HG03520 (cell line): ENCODE data around the gene GZMM.

Experiments
- ATAC-seq: cut with Tn5 transposase; IDR thresholded peaks from one replicate; pipeline ENCODE4 v1.9.1; 2021; ENCODE audit warnings: mild to moderate bottlenecking, moderate library complexity; ENCODE audit not compliant: unreplicated experiment

Gene GZMM

GRCh38 chr19:558770-559439 lies 15.1 kb downstream of the GZMM start:
- no peak for ATAC-seq

GRCh38 chr19:560121-560520 lies 16.3 kb downstream of the GZMM start:
- no peak for ATAC-seq

DNA sequence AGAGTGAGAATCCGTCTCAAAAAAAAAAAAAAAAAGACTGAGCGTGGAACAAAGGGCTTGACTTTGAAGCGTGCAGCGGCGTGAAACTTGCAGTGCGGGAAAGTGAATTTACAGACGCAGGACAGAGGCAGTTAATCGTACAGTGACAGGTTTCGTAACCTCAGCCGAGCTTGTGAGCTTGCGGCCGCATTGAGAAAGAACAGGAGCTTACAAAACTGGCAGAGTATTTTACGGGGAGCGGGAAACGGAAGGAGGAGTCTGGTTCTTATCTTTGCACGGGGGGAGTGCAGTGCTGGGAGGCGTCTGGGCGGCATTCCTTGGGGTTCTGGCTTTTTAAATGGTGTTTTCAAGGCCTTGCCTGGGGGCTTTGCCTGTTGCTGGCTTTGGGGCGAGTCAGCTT lies 22.6 kb downstream of the GZMM start:
- no peak for ATAC-seq

GRCh38 chr19:566844-567243 lies 23.0 kb downstream of the GZMM start:
- ATAC-seq: no peak

GRCh38 chr19:567296-567900 lies 23.5 kb downstream of the GZMM start:
- ATAC-seq: no peak

DNA sequence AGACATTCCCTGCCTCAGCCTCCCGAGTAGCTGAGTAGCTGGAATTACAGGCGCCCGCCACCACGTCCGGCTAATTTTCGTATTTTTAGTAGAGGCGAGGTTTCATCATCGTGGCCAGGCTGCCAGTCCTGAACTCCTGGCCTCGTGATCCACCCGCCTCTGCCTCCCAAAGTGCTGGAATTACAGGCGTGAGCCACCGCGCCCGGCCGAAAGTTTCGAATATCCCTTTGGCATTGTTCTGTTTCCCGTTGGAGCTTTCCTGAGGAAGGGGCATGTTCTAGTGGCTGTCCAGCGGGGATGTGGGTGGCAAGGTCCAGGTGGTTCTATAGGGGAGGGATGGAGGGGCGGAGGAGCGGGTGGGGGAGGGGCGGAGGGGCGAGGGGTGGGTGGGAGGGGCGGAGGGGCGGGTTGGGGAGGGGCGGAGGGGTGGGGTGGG lies 26.4 kb downstream of the GZMM start:
- no peak for ATAC-seq

- no peak for ATAC-seq
Measured at GRCh38 chr19:570937-571565, 27.2 kb downstream of the GZMM start.

GRCh38 chr19:571566-571974 lies 27.7 kb downstream of the GZMM start:
- ATAC-seq: no peak

GRCh38 chr19:572140-572742 lies 28.4 kb downstream of the GZMM start, which contains the start of gene BSG:
BSG (plus strand) TSS chr19:572596; CDS start chr19:572635, 39 bp downstream.
- ATAC-seq: peak; percentile 72

DNA sequence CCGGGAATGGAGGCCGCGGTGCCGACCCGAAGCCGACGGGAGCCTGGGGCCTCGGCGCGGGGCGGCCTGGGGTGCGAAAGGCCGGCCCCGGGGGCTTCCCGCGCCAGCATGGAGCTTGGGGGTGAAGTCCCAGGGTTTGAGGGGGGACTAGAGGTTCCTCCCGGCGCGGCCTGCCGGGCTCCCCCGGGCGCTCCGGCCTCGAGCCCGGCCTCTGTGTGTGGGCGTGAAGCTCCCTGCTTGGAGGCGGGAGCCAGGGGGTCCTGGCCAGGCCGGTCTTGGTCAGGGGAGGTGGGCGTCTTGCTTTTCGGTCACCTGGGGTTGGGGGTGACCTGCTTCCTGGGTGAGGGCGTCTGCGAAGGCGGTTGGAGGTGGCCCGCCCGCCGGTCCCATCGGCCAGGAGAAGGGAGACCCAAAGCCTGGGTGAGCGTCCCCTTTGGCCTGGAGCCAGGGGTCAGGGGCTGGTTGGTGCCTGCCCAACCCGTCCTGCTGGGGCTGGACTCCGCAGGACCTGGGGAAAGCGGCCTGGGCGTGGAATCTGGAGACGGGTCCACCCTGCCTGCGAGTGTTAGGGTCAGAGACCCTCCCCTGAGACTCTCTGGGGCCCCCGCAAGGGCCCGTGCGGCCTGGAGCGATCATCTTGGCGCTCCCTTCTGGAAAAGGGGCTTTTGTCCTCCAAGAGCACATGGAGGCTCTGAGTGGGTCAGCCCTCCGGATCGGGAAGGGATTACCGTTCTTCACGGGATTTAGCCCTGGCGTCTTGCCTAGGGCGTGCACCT lies 29.1 kb downstream of the GZMM start:
- ATAC-seq: peak; percentile 2

DNA sequence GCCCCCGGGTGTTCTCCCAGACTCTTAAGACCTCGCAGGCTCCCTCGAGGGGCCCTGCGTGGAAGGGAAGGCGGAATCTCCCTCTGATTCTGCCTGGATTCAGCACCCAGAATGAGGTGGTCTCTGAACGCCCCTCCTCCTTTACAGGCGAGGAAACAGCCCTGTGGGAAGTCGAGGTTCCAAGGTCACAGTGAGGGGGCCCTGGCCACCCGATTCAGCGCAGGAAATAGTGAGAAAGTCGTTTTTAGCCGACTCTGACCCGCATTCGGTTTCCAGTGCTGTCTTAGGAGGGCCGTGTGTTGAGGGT lies 29.6 kb downstream of the GZMM start:
- no peak for ATAC-seq

DNA sequence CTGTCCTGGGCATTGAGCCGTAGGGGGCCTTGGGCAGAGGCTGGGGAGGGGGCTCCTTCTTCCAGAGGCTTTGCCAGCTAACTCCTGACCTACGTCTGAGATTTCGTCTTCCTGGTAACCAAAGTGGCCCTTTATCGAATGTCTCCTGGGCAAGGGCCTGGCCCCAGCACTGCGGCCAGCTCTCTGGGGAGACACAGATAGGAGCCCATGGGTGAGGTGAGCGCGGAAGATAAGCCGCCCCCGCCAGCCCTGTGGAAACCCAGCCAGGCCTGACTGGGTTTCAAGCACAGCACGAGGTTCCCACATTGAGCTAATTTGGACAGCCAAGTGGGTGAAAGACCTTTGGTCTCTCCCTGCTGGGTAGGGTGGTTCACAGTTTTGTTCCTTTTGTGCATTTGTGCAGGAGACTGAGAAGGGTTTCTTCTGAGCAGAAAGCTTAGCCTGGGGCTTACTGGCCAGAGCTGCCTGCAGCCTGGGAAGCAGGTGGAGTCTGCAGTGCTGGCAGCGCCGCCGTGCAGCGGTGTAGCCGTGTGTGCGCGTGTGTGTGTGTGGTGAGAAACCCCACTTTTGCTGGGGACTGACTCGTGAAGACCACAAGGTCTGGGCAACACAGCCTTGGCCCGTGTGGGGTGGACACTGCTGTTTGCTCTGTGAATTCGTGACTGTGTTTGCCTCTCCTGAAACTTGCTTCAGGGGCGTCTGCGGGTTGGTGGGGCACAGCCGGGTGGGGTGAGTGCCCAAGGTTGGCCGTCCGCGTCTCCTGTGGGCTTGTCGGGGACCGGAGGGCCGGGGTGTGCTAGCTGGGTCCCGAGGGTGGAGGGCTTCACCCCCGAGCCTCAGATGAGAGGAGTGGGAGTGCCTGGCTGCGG lies 31.0 kb downstream of the GZMM start:
- ATAC-seq: no peak

GRCh38 chr19:575527-576506 lies 32.0 kb downstream of the GZMM start:
- ATAC-seq: no peak

DNA sequence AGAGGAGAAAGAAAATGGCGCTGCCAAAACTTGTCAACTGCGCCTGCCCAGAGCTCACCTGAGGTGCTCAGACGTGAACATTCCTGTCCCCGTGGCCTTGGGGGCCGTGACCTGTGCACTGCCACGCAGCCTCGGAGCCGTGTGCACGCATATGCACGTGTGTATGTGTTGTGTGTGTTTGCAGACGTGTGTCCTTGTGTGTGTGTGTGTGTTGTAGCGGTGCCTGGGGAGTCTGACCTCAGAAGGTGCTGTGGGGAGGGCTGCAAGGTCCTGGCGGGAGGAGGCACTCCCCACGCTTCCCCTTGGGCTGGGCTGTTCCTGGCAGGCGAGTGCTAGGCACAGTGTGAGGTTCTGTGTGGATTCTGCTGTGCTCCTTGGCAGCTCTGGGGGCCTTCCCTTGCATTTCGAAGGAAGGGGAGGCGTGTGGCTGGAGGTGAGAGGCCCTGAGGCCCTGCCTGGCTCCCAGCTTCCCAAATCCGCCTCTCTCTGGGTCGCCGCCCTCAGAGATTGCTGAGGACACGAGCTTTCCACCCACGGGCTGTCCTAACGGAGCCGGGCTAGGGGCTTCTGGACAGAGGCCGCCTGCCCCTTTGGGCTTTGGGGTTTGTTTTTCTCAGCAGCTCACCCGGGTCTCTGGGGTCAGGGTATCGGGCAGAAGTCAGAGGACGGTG lies 33.0 kb downstream of the GZMM start:
- ATAC-seq: no peak

DNA sequence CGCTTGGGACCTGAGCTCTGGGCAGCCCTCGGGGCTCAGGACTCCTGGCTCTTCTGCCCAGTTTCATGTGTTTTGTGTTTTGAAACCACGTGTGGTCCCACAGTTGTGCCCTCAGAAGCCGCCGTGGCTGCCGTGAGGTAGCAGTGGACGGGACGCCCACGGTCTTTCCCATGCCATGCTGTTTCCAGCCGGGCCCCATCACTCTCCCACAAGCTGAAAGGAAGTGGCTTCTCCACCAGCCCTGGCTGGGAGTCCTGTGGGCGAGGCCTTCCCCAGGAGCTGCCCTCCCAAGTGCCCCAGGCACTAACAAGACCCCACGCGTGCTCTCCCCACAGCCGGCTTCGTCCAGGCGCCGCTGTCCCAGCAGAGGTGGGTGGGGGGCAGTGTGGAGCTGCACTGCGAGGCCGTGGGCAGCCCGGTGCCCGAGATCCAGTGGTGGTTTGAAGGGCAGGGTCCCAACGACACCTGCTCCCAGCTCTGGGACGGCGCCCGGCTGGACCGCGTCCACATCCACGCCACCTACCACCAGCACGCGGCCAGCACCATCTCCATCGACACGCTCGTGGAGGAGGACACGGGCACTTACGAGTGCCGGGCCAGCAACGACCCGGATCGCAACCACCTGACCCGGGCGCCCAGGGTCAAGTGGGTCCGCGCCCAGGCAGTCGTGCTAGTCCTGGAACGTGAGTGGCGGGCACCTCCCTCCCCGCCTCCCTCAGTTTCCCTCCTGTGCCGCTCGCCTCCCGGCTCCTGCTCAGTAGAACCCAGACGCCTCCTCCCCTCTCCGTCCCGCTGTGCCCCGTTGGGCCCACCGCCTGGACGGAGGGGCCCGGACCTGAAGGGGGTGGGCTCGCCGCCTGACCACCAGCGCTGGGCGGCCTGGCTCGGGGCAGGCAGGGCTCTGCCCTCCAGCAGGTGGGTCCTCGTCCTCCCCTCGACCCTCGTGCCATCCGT lies 33.9 kb downstream of the GZMM start:
- no peak for ATAC-seq

DNA sequence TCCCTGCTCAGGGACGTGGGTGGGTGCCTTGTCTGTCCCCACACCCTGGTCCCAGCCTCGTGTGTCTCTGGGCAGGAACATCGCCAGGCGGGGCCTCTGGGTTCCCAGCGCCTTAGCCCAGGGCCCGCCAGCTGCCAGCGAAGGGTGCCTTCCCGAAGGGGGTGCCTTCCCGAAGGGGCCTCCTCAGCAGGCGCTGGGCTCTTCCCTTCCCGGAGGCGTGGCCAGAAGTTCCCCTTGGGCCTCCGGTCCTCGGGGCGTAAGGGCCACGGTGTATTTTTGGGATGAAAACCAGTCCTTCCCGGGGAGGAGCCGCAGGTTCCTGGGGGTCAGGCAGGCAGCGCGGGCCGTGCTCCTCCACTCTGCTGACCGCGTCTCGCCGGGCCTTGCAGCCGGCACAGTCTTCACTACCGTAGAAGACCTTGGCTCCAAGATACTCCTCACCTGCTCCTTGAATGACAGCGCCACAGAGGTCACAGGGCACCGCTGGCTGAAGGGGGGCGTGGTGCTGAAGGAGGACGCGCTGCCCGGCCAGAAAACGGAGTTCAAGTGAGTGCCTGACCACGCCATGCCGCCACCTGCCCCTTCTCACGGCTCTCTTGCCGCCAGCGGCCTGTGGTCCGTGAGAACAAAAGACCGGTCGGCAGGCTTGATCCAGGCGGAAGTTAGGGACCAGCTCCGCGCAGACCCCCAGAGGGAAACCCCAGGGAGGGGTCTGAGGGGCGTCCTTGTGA lies 35.4 kb downstream of the GZMM start:
- ATAC-seq: no peak

DNA sequence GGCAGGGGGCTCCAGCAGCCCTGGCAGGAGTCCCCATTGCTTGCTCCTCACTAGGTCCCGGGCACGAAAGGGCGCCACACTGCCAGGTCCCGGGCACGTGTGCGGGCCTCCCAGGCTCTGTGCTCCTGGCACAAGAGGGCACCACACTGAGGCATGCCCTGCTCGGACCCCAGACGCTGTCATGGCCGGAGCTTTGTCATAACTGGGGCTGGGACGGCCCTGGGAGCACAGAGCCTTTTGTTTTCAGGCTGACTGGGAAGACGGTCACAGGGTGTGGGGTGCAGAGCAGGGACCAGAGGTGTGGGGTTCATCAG lies 35.9 kb downstream of the GZMM start:
- ATAC-seq: no peak
